Tibial nerve (tissue), 4 donors: ENCODE results near the gene GABPA. TPM values are rescaled to one million over a fixed set of nuclear protein-coding genes. Genes with fewer than 3 reads are reported as not detected.

Experiments used
- DNase-seq, 2 donors: peaks; one replicate each; pipeline ENCODE4 v3.0.0-alpha.2; 2019; ENCODE audit warnings: low spot score in 2 of 2
- H3K27ac ChIP-seq, 4 donors: fragments of 200-600 bp; sonication (generic) in 3 of 4; one replicate each; pipeline ENCODE4 v1.5.1; 2017 to 2019; ENCODE audit warnings: mild to moderate bottlenecking in 1 of 4
- H3K27me3 ChIP-seq, 2 donors: fragments of 200-600 bp; sonication (generic) in 1 of 2; one replicate each; pipeline versions ENCODE4 v1.5.1 to v1.6.0; 2017 to 2019
- H3K36me3 ChIP-seq, 3 donors: fragments of 200-600 bp; sonication (generic); one replicate each; pipeline ENCODE4 v1.5.1; 2018 to 2019
- H3K4me1 ChIP-seq, 4 donors: fragments of 200-600 bp; sonication (generic) in 3 of 4; one replicate each; pipeline ENCODE4 v1.5.1; 2017 to 2019
- H3K4me3 ChIP-seq, 4 donors: fragments of 200-600 bp; sonication (generic) in 3 of 4; one replicate each; pipeline ENCODE4 v1.5.1; 2017 to 2019; ENCODE audit warnings: mild to moderate bottlenecking in 1 of 4, moderate library complexity in 1 of 4
- H3K9me3 ChIP-seq, 4 donors: fragments of 200-600 bp; sonication (generic) in 3 of 4; one replicate each; pipeline ENCODE4 v1.5.1; 2017 to 2019
- CTCF ChIP-seq, 5 experiments: fragments of 200-600 bp in 3 of 5; fragments of 450-650 bp in 2 of 5; sonication (generic) in 3 of 5; IDR thresholded peaks; one replicate each; pipeline ENCODE4 v1.5.1; 2016 to 2019; ENCODE audit warnings: antibody characterized with exemption in 5 of 5, mild to moderate bottlenecking in 3 of 5, moderate library complexity in 2 of 5
- EP300 ChIP-seq, 2 donors: sonication (generic); formaldehyde crosslinking; IDR thresholded peaks; one replicate each; pipeline ENCODE4 v1.6.1; 2017; ENCODE audit warnings: antibody characterized with exemption in 2 of 2, mild to moderate bottlenecking in 1 of 2
- POLR2A ChIP-seq, 2 donors: fragments of 450-650 bp; IDR thresholded peaks; one replicate each; pipeline ENCODE4 v1.6.1; 2017; ENCODE audit warnings: antibody characterized with exemption in 2 of 2, mild to moderate bottlenecking in 2 of 2, moderate library complexity in 2 of 2
- WGBS, 2 donors: methylation state at CpG; one replicate each; pipeline ENCODE4 v1.1.5; 2018; 5-methylcytosine and 5-hydroxymethylcytosine counted together
- total RNA-seq, 4 donors: library from RNA; depleted of rRNA; stranded (reverse); fragments of >200 nt; gene quantifications; one replicate each; pipeline ENCODE4 v1.1.0, GENCODE V29; 2016

Gene GABPA
- total RNA-seq, 4 donors from 2014 or later, result 17.4 to 24.3 (median 19.9) TPM

- no peaks in the 10 kb centered on the region for H3K9me3 ChIP-seq
- peaks cover 0 to 3% of the 10 kb centered on the region in 2 donors for H3K27me3 ChIP-seq
- H3K4me3 ChIP-seq, result no peak overlapping the region
- 35 to 38% methylated on average over 20 of the region's 20 CpGs for WGBS, 2 donors
- no peak overlapping the region for H3K27ac ChIP-seq
- H3K4me1 ChIP-seq, result peaks cover 0 to 8% (median 0%) of the 10 kb centered on the region in 4 donors
- no peaks in the 10 kb centered on the region for H3K36me3 ChIP-seq
- TF ChIP-seq CTCF (IDR thresholded peaks at IDR 0.05) (peak; percentile 63 to 86 (median 79)), POLR2A (IDR thresholded peaks at IDR 0.05) (no peak)
- peak; percentile 49 to 68 for DNase-seq
Observed at GRCh38 chr21:25801217-25802014, 66.6 kb downstream of the GABPA start.

GRCh38 chr21:25806060-25806459 lies 71.3 kb downstream of the GABPA start:
- Histone ChIP-seq H3K4me3 (no peak overlapping the region), H3K9me3 (no peaks in the 10 kb centered on the region), H3K4me1 (peaks cover 0 to 8% (median 0%) of the 10 kb centered on the region in 4 donors), H3K36me3 (no peaks in the 10 kb centered on the region), H3K27me3 (no peaks in the 10 kb centered on the region), H3K27ac (no peak overlapping the region)
- TF ChIP-seq EP300 (IDR thresholded peaks at IDR 0.05), result no peak
- TF ChIP-seq POLR2A (IDR thresholded peaks at IDR 0.05), result no peak
- no peak for TF ChIP-seq CTCF (IDR thresholded peaks at IDR 0.05)
- no peak for DNase-seq
- 65 to 69% methylated on average over 4 of the region's 4 CpGs for WGBS, 2 donors

GRCh38 chr21:25807191-25807590 lies 72.4 kb downstream of the GABPA start:
- Histone ChIP-seq H3K4me1 (no peaks in the 10 kb centered on the region), H3K27ac (no peak overlapping the region), H3K36me3 (no peaks in the 10 kb centered on the region), H3K4me3 (no peak overlapping the region), H3K27me3 (no peaks in the 10 kb centered on the region), H3K9me3 (no peaks in the 10 kb centered on the region)
- TF ChIP-seq CTCF (IDR thresholded peaks at IDR 0.05), result no peak
- no peak for TF ChIP-seq POLR2A (IDR thresholded peaks at IDR 0.05)
- no peak for TF ChIP-seq EP300 (IDR thresholded peaks at IDR 0.05)
- WGBS, 2 donors, result 85 to 87% methylated on average over 6 of the region's 6 CpGs
- no peak for DNase-seq

GRCh38 chr21:25809013-25809412 lies 74.2 kb downstream of the GABPA start:
- no peaks in the 10 kb centered on the region for H3K4me1 ChIP-seq
- no peaks in the 10 kb centered on the region for H3K27me3 ChIP-seq
- H3K4me3 ChIP-seq, result no peak overlapping the region
- no peak for DNase-seq
- no peak overlapping the region for H3K27ac ChIP-seq
- H3K36me3 ChIP-seq, result no peaks in the 10 kb centered on the region
- H3K9me3 ChIP-seq, result no peaks in the 10 kb centered on the region
- no peak for TF ChIP-seq CTCF (IDR thresholded peaks at IDR 0.05)
- no peak for TF ChIP-seq POLR2A (IDR thresholded peaks at IDR 0.05)
- no peak for TF ChIP-seq EP300 (IDR thresholded peaks at IDR 0.05)

GRCh38 chr21:25811186-25811585 lies 76.4 kb downstream of the GABPA start:
- 91 to 97% methylated on average over 1 of the region's 1 CpG for WGBS, 2 donors
- TF ChIP-seq EP300 (IDR thresholded peaks at IDR 0.05) (no peak), CTCF (IDR thresholded peaks at IDR 0.05) (no peak), POLR2A (IDR thresholded peaks at IDR 0.05) (no peak)
- H3K27me3 ChIP-seq, result no peaks in the 10 kb centered on the region

More at GRCh38 chr21:25811186-25811585, 76.4 kb downstream of the GABPA start:
- no peaks in the 10 kb centered on the region for H3K9me3 ChIP-seq
- no peaks in the 10 kb centered on the region for H3K4me1 ChIP-seq
- no peak overlapping the region for H3K27ac ChIP-seq
- no peak overlapping the region for H3K4me3 ChIP-seq
- no peaks in the 10 kb centered on the region for H3K36me3 ChIP-seq
- DNase-seq, result no peak
